Daoy (cell line): ENCODE results near the gene ELK3. TPM values are rescaled to one million over a fixed set of nuclear protein-coding genes. Genes with fewer than 3 reads are reported as not detected.

Experiments used
- DNase-seq: peaks from one replicate; pipeline ENCODE4 v3.0.0-alpha.2; 2015; ENCODE audit warnings: low read depth
- total RNA-seq: library from RNA; depleted of rRNA; stranded (reverse); fragments of >200 nt; shearing (Covaris generic); gene quantifications from 2 replicates; pipeline ENCODE4 v1.2.3, GENCODE V29; 2014

The ELK3 gene
- total RNA-seq, 1 experiment from 2014 or later: 27.4 TPM

- peak; percentile 23 for DNase-seq
Observed at GRCh38 chr12:96212456-96213375, 18.5 kb downstream of the ELK3 start.

DNA sequence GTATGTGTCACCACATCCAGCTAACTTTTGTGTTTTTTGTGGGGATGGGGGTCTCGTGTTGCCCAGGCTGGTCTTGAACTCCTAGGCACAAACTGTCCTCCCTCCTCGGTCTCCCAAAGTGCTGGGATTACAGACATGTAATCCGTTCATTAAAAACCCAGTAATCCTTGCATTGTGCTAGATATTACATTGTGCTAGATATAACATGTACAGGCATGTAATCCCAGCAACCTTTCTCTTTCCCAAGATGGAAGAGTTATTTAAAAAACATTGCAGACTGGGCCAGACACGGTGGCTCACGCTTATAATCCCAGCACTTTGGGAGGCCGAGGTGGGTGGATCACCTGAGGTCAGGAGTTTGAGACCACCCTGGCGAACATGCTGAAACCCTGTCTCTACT, 19.7 kb downstream of the ELK3 start:
- DNase-seq: no peak

DNA sequence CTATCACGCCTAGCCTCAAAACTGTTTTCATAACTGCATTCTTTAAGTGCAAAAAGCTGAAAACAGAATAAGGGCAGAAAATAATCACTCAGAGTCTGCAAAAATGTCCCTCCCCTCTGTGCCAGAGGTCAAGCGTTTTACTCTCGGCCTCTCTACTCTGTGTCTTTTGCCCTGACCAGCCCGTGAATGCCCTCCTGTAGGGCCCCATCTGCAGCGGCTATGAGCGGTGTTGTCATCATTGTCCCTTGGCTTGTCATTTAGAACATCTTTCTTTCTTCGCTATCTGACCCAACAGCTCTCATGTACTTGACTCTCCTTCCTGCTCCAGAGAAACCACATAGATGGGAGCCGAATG, 21.7 kb downstream of the ELK3 start:
- DNase-seq: no peak

- DNase-seq: peak; percentile 33
Observed at GRCh38 chr12:96218989-96219678, 25.0 kb downstream of the ELK3 start.

GRCh38 chr12:96219700-96220206, 25.6 kb downstream of the ELK3 start:
- peak; percentile 99 for DNase-seq

- DNase-seq: peak; percentile 27
Observed at GRCh38 chr12:96220902-96221301, 26.7 kb downstream of the ELK3 start.

GRCh38 chr12:96221391-96221790, 27.2 kb downstream of the ELK3 start:
- no peak for DNase-seq

- DNase-seq: no peak
Observed at GRCh38 chr12:96223411-96224218, 29.4 kb downstream of the ELK3 start.

DNA sequence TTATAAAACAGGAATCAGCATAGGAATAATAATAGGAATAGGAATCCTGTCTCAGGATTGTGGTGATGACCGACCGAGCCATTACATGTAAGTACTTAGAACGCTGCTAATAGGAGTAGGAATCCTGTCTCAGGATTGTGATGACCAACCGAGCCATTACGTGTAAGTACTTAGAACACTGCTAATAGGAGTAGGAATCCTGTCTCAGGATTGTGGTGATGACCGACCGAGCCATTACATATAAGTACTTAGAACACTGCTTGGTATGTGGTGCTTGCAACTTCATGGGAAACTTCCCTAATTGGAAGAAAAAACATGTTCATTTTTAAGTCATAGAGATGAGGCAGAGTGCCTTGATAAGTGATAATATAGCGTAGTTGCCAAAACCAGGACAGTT, 30.0 kb downstream of the ELK3 start:
- no peak for DNase-seq

DNA sequence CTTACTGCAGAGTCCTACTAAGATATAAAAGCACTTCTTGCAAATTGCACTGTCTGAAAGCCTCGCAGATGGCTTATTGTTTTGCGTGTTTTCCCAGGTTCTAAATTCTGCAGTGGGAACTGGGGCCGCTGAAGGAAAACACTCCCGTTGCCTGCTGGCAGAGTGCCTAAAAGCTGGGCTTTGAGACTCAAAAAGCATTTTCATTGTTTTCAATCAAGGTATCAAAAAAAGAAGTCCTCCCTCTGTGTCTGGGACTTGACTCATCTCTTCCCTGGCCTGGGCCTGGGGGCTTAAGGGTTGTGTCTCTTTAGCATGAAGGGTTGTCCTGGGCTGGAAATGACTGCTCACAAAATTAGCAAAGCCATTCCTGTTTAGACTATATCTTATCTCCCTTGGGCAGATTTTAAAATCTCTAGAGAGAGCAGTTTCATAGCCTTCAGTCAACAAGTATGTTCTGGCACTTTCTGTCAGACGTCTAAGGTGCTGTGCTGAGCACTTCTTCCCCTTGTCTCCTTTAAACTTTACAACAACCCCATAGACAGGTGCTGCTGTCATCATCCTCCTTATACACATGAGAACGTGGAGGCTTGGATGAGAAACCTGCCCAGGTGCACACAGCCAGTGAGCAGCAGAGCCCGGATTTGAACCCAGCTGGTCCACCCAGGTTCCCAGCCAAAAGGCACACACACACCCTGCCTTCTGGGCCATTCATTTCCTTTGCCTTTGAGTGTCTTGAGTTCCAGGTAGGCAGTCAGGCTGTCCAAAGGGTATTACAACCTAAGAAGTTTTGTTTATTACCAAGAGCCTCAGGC, 31.1 kb downstream of the ELK3 start:
- no peak for DNase-seq

DNA sequence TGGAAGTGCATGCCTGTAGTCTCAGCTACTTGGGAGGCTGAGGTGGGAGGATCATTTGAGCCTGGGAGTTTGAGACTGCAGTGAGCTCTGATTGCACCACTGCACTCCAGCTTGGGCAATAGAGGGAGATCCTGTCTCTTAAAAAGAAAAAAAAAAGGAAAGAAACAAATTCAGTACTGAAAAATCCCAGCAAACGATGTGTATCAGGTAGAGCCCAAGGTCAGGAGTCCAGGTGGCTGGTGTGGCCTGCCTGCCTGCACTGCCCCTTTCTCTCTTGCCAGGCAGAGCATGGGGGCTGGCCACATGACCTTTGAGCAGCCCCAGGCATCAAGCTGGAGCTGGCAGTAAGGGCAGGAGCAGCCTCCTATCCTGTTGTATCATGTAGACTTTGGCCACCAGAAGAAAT, 31.8 kb downstream of the ELK3 start:
- no peak for DNase-seq

GRCh38 chr12:96226401-96226800, 32.2 kb downstream of the ELK3 start:
- no peak for DNase-seq

- no peak for DNase-seq
Observed at GRCh38 chr12:96226801-96227348, 32.7 kb downstream of the ELK3 start.

DNA sequence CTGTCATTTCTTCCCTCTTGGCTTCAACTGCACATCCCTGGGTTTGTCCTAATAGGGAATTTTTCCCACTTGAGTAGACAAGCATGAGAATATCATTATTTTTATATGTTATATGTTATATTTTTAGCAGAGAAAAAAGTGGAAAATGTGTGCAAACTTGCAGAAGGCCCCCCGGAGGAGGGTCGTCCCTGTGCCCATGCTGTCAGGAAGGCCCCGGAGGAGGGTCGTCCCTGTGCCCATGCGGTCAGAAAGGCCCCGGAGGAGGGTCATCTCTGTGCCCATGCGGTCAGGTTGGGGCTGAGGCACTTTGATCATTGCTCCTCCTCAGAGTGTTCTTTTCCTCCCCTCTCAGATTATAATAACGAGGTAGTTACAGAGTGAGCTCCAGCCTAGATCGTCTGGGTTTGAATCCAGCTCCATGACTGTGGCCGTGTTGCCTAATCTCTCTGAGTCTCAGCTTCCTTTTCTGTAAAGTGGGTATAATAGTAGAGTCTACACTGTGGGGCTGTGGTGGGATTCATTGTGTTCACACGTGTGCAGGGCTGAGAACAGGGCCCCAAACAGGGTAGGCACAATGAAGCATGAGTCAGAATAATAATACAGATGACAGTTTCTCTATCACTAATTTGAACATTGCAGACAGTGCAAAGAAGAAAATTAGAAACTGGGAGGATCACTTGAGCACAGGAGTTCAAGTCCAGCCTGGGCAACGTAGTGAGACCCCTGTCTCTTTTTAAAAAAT, 33.4 kb downstream of the ELK3 start:
- no peak for DNase-seq

DNA sequence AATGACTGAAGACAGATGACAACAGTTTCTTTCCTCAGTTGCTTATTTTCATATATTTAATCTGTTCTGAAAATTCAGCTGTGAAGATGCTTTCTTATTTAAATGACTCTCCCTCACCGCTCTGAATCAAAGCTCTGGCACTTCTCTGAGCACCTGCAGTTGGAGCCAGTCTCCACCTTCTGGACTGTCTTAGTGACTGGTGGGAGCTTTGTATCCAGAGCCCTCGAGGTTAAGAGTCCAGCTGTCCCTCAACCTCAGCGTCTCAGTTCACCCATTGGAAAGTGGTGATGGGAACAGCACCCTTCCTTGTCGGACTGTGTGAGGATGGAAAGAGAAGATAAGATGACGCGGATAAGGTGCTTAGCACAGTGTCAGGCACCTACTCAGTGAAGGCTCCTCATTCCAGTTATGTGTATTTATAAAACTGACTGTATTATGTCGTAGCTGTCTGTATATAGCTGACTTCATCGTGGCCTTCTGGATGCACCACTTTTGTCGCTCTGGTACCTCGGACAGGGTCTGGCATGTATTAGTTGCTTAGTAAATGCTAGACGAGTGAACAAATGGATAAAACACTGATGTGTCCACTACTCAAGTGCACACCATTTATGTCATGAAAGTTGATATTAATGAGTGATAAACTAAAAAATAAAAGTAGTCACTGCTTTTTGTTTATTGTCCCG, 34.5 kb downstream of the ELK3 start:
- DNase-seq: no peak

GRCh38 chr12:96230646-96231045, 36.5 kb downstream of the ELK3 start:
- no peak for DNase-seq

DNA sequence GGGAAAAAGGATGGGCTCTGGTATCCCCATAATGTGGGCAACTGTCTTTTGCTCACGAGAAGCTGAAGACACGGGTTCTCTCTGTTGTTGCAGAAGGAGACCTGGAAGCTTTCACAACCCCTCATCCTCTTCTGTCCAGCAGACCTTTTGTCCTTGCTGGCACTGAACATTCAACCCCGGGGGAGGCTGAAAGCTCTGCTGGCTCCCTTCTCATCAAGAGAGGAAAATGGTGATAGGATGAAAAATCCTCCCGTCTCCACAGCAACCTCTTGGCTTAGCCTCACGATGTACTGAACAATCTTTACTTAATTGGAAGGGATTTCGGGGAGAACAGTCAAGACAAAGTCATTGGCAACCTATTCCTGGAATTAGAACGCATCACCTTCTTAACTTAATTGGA, 39.0 kb downstream of the ELK3 start:
- DNase-seq: no peak

DNA sequence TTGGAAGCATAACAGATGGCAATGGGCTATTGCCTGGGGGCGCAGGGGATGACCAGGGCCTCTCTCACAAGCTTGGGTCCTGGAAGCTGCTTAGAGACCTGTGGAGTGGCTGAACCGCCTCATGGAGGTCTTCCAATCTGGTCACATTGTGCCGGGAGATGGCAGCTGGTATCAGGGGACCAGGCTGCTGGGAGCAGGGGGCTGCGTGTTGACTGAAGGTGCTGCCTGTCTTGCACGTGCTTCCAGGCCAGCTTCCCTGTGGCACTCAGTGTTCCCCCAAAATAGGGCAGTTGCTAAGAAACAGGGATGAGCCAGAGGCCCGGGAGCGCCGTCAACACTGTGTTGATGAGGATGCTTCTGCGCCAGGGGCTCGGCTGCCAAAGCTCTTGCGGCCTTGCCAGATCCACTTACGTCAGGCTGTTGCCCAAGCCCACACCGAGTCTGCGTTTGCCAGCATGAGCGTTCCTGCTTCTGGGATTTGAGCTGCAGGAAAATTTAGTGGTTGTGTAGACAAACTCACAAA, 39.8 kb downstream of the ELK3 start:
- DNase-seq: peak; percentile 84
